ENCODE results near the gene BET1.

The BET1 gene

DNA sequence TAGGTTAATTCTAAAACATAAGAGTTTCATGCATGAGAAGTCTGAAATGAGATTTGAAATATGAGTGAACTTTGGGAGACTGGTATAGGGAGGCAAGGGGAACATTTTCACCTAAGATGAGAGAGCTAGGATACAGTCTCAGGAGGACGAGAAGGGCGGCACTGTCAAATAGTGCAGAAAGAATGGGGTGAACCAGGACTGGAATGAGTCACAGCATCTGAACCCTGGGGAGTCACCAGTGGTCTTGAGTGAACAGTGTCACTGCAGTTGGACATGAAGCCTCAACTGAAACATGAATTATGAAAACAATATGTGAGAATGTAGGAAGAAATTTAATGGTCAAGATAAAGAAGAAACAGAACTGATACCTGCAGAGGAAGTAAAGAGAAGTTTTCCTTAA, 48.9 kb downstream of the BET1 start:
- no peak for DNase-seq

DNA sequence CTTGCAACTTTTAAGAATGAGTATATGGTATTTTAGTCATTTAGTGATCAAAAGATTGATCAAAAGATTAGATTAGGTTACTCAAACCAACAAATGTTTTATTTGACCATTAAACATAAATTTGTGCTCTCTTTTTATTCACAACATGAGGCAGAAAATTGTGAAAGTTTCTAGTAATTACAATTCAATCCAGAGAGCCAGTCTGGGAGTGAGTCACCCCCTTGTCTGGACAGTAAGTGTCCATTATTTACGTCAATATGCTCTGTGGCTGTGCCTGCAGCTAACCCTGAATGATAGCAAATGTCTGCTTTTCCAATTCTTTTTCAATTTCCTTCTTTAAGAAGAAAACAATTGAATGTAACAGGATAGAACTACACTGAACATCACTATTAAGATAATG, 54.7 kb downstream of the BET1 start:
- no peak for DNase-seq

DNA sequence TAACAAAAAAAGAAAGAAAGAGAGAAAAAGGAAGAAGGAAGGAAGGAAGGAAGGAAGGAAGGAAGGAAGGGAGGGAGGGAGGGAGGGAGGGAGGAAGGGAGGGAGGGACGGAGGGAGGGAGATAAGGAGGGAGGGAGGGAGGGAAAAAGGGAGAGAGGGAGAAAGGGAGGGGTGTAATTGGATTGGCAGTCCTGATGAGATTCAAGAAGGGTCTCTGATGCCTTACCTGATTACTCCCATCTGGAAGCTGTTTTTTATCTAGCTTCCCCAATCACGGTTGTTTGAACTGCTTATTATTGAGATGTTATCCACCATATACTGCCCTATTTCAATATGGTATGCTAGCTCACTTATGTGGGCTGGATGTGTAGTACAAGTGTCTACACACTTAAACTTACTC, 55.3 kb downstream of the BET1 start:
- no peak for DNase-seq

DNA sequence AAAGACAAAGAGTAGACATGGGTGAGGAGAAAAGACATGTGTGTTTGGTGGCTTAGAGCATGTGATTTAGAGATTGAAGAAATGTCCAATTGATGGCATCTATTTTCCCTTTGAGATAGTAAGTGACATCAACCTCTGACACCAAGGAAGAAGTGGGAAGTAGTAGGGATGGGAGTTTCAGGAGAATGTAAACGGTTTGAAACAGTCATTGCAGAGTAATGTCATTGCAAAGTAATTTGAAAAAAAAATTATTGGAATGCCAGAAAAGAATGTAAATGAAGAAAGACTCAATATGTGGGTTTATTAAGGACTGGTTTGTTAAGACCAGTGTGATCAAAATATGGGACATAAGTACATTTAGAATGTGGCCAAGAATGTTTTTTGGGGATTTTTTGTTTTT, 56.0 kb downstream of the BET1 start:
- DNase-seq, result no peak

DNA sequence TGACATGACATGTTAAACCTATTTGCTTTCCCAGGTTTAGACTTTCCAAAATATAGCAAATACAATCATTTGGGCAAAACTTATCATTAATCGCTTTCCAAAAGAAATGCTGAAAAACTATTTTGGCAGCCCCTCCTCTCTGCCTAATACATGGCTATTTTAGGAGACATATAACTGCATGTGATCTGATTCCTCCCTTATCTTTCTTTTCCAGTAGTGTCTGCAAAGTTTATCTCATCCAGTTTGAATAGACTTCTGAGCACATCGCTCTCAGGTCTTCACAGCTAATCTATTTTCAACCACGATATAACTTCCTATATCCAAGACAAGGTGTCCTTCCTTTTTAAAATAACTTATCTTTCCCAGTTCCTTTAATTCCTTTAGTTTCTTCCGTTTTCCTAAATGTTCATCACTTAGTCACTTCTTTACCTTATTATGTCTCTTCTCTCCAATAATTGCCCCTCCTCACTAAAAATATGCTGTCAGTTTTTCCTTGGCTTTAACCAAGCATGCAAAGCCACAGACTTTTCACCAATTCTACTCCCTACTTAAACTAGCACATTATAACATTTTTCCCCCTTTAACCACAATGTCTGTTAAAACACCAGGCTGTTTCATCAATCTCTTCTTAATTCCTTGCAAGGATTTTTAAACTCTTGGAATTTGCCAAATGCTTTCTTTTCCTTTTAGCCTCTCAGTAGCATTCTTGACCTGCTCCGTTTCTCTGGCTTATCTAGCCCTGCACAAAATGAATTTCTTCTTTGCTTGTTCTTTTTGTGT, 58.2 kb downstream of the BET1 start:
- DNase-seq, result no peak

DNA sequence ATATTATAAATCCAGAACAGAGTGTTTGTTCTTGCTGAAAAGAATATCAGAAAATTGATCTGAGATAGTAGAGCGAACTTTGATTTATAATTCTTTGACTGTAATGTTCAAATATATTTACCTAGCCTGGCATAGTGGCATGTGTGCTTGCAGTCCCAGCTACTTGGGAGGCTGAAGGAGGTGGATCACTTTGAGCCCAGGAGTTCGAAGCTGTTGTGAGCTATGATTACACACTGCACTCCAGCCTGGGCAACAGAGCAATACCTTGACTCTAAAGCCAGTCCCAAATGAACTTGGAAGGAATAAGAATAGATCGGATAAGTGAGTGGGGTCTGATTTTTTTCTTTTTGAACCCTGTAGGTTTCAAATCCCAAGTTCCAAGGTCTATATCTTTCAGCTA, 59.1 kb downstream of the BET1 start:
- DNase-seq, result no peak

DNA sequence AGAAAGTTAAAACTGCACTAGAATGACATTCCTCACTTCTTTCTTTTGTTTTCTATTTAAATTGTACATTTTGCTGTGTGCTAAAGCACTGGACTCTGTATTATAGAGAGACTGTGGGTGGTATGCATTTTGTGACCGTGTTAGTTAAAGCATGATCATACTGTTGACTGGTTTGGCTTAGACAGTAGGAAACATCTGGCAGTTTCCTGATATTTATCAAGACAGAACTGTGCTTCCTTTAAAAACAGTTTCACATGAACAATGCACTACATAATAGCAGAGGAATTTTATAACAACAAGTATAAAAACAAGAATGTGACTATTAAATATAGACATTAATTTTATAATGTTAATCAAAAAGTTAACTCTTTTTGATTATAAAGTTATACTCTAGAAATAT, 59.5 kb downstream of the BET1 start:
- DNase-seq, result no peak

DNA sequence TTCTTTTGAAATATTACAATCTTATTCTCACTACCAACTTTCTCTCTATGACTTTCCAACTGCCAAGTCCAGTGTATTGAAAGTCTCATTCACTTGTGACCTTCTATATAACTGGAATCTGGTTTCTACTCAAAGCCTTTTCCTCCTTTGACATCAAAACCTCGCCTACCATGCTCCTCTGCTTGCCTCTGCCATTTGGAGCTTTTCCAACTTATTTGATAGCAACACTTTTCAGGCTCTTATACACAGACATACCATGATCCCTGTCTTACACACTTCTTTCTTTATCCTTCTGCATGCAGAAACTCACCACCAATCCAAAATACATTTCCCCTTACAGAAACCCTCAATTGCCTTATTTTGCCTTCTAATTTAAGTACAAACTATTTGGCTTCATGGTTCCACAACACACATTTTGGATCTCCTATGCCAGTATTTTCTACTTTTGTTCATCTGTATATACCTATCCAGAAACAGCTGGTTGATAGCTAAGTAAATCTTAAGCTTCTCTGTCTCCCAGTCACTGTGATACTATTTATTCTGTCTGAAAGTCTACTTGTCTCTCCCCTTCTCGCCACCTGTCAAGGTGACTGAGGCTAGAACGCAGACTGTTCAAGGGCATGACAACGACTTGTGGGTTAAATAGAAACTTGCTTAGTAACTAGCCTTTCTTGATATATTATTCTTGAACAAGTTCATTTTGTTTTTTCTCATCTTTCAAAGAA, 60.2 kb downstream of the BET1 start:
- no peak for DNase-seq
